Measurements from ENCODE around the gene HDAC4.

DNA sequence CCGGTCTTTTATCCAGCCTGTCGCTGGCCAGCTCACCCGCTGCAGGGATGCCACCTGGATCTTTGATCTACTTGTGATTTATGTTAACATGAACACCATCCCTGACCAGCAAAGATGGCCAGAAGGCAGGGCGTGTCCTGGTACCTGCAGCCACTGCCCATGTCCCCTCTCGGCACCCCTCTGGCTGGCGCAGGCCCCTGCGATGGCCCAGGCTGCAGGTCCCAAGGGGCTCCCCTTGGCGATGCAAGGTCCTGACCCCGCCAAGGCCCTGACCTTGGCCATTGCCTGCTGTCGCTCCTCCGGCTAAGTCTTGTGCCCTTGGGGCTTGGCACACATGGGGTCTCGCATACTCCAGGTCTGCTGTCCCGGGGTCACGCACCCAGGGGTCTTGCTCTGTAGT, 338.1 kb downstream of the HDAC4 start:
- TF ChIP-seq CTCF (IDR thresholded peaks at IDR 0.05; ENCODE audit: insufficient read depth, low read length) (no peak), POLR2AphosphoS5 (IDR thresholded peaks at IDR 0.05; ENCODE audit: low read depth) (no peak)

Data from HL-60 (cell line).